OCI-LY7 (cell line): Measurements from ENCODE around the gene ARHGAP24. TPM values are rescaled to one million over a fixed set of nuclear protein-coding genes. Genes with fewer than 3 reads are reported as not detected.

Source experiments
- BruUV-seq: library from RNA; stranded (reverse); fragments of 400-500 nt; replicated peaks from 2 replicates; lab custom pipeline; 2021; lab: Mats Ljungman, UMichigan
- CTCF ChIA-PET: fragments of 300-600 bp; sonication (Branson Sonifier 250); formaldehyde crosslinking; loops from one replicate; lab custom pipeline; 2022; ENCODE audit warnings: antibody characterized with exemption; ENCODE audit not compliant: unreplicated experiment; lab: Charles Lee
- POLR2A ChIA-PET: fragments of 300-600 bp; sonication (Branson Sonifier 250); formaldehyde crosslinking; loops from one replicate; lab custom pipeline; 2022; ENCODE audit warnings: antibody characterized with exemption; lab: Charles Lee
- DNase-seq: peaks from one replicate; pipeline ENCODE4 v3.0.0-alpha.2; 2015; ENCODE audit warnings: low spot score
- H2AFZ ChIP-seq: fragments of 200-600 bp; sonication (generic), shearing (Covaris generic); 2 replicates; pipeline ENCODE4 v1.6.1; 2014; ENCODE audit warnings: mild to moderate bottlenecking, antibody characterized with exemption, low read length, moderate library complexity
- H3K27ac ChIP-seq: fragments of 200-600 bp; sonication (generic); 2 replicates; pipeline ENCODE4 v1.5.1; 2014; ENCODE audit warnings: mixed run types, low read depth, mild to moderate bottlenecking, moderate library complexity, low read length, inconsistent platforms; ENCODE audit not compliant: poor library complexity, severe bottlenecking
- H3K36me3 ChIP-seq: fragments of 200-600 bp; sonication (generic); 2 replicates; pipeline ENCODE4 v1.6.1; 2014; ENCODE audit warnings: mild to moderate bottlenecking, antibody characterized with exemption, low read length, moderate library complexity, mixed read lengths; ENCODE audit not compliant: insufficient read depth
- H3K4me1 ChIP-seq: fragments of 200-600 bp; sonication (generic); 2 replicates; pipeline ENCODE4 v1.5.1; 2014; ENCODE audit warnings: mild to moderate bottlenecking, low read length; ENCODE audit not compliant: insufficient read depth, poor library complexity, severe bottlenecking
- H3K4me2 ChIP-seq: fragments of 200-600 bp; sonication (generic); 2 replicates; pipeline ENCODE4 v1.6.1; 2014; ENCODE audit warnings: mild to moderate bottlenecking, low read length
- H3K4me3 ChIP-seq: fragments of 200-600 bp; sonication (generic); 2 replicates; pipeline ENCODE4 v1.5.1; 2014; ENCODE audit warnings: mild to moderate bottlenecking, low read depth, low read length; ENCODE audit not compliant: poor library complexity, severe bottlenecking
- H3K79me2 ChIP-seq: fragments of 200-600 bp; sonication (generic); 2 replicates; pipeline ENCODE4 v1.6.1; 2016; ENCODE audit warnings: low read depth, mild to moderate bottlenecking, low read length, moderate library complexity, mixed read lengths; ENCODE audit not compliant: insufficient read depth
- H3K9me2 ChIP-seq: fragments of 200-600 bp; sonication (generic); 2 replicates; pipeline ENCODE4 v1.6.1; 2016; ENCODE audit warnings: mild to moderate bottlenecking, low read length, mixed read lengths; ENCODE audit not compliant: insufficient read depth
- H3K9me3 ChIP-seq: fragments of 200-600 bp; sonication (generic); 2 replicates; pipeline ENCODE4 v1.6.1; 2014; ENCODE audit warnings: mild to moderate bottlenecking, mixed run types, low read length, mixed read lengths
- H4K20me1 ChIP-seq: fragments of 200-600 bp; sonication (generic); 2 replicates; pipeline ENCODE4 v1.6.1; 2014; ENCODE audit warnings: mild to moderate bottlenecking, antibody characterized with exemption, low read length, moderate library complexity, mixed read lengths; ENCODE audit not compliant: insufficient read depth
- EZH2phosphoT487 ChIP-seq: fragments of 200-600 bp; sonication (generic); IDR thresholded peaks from 2 replicates; pipeline ENCODE4 v1.6.1; 2018; ENCODE audit warnings: low read depth, borderline replicate concordance, mild to moderate bottlenecking, mixed run types, antibody characterized with exemption, low read length, moderate library complexity, mixed read lengths
- intact Hi-C: fragments of 100-400 bp; cut with micrococcal nuclease; formaldehyde crosslinking; loops from one replicate; pipeline ENCODE4 v1.10.0; 2022; ENCODE audit not compliant: unreplicated experiment
- total RNA-seq, 2 experiments: library from RNA; depleted of rRNA in 1 of 2; stranded (reverse); fragments of >200 nt in 1 of 2; shearing (Covaris generic) in 1 of 2; gene quantifications; 2 replicates each; pipeline ENCODE4 v1.2.3, GENCODE V29; 2014 to 2022
- TF ChIP-seq, protein P1 (sequence below): fragments of 200-600 bp; sonication (generic); conservative IDR thresholded peaks from 2 replicates; pipeline ENCODE4 v1.5.1; 2014; ENCODE audit warnings: mild to moderate bottlenecking, antibody characterized with exemption, low read length, moderate library complexity, mixed read lengths

ARHGAP24 gene
- total RNA-seq, 2 experiments from 2014 or later = 0.88 to 4.4 TPM

GRCh38 chr4:85696661-85697060 is 221.7 kb downstream of the ARHGAP24 start:
- DNase-seq = no peak
- intact Hi-C loops = no loop called here
- Histone ChIP-seq H3K27ac (no peak overlapping the region), H3K4me1 (peaks cover 37% of the 10 kb centered on the region), H3K4me2 (no peak overlapping the region), H3K9me2 (no peaks in the 10 kb centered on the region), H3K9me3 (peaks cover 9% of the 10 kb centered on the region; the same call in 1 of the 2 replicates), H4K20me1 (no peaks in the 10 kb centered on the region), H3K36me3 (peaks cover 9% of the 10 kb centered on the region; the same call in 1 of the 2 replicates), H3K4me3 (no peak overlapping the region), H2AFZ (no peak overlapping the region), H3K79me2 (no peaks in the 10 kb centered on the region)
- ChIA-PET CTCF (no interaction called here), POLR2A (interaction anchor here (0.7 to 2.7 kb wide), 4 partner anchors 11 to 38 kb away, joined by 4 to 20 read pairs (median 4); no protein-coding TSS in a partner anchor)
- no TSS peak for BruUV-seq
- no peak for TF ChIP-seq EZH2phosphoT487
- TF ChIP-seq, protein P1, sequence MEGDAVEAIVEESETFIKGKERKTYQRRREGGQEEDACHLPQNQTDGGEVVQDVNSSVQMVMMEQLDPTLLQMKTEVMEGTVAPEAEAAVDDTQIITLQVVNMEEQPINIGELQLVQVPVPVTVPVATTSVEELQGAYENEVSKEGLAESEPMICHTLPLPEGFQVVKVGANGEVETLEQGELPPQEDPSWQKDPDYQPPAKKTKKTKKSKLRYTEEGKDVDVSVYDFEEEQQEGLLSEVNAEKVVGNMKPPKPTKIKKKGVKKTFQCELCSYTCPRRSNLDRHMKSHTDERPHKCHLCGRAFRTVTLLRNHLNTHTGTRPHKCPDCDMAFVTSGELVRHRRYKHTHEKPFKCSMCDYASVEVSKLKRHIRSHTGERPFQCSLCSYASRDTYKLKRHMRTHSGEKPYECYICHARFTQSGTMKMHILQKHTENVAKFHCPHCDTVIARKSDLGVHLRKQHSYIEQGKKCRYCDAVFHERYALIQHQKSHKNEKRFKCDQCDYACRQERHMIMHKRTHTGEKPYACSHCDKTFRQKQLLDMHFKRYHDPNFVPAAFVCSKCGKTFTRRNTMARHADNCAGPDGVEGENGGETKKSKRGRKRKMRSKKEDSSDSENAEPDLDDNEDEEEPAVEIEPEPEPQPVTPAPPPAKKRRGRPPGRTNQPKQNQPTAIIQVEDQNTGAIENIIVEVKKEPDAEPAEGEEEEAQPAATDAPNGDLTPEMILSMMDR = no peak

GRCh38 chr4:85697854-85698253 is 222.9 kb downstream of the ARHGAP24 start:
- CTCF ChIA-PET = no interaction called here
- no peak for DNase-seq

More at GRCh38 chr4:85697854-85698253, 222.9 kb downstream of the ARHGAP24 start:
- H2AFZ ChIP-seq = peak overlapping the region; percentile 68; the same call in 1 of the 2 replicates
- no peak overlapping the region for H3K4me3 ChIP-seq
- intact Hi-C loops = no loop called here
- peaks cover 46% of the 10 kb centered on the region for H3K4me1 ChIP-seq
- no peaks in the 10 kb centered on the region for H3K79me2 ChIP-seq
- H3K9me3 ChIP-seq = peaks cover 9% of the 10 kb centered on the region; the same call in 1 of the 2 replicates
- no peaks in the 10 kb centered on the region for H4K20me1 ChIP-seq
- no peak overlapping the region for H3K4me2 ChIP-seq
- no TSS peak for BruUV-seq
- POLR2A ChIA-PET = interaction anchor here (0.7 to 1.2 kb wide), 4 partner anchors 12 to 49 kb away, joined by 3 to 5 read pairs (median 4); no protein-coding TSS in a partner anchor
- H3K9me2 ChIP-seq = no peaks in the 10 kb centered on the region
- TF ChIP-seq EZH2phosphoT487 = no peak
- TF ChIP-seq, protein P1 = no peak
- peak overlapping the region; percentile 10 for H3K27ac ChIP-seq
- peaks cover 9% of the 10 kb centered on the region; the same call in 1 of the 2 replicates for H3K36me3 ChIP-seq
